ENCODE measurements around the gene HAPLN1.

HAPLN1 gene

GRCh38 chr5:83645936-83646335 lies 74.7 kb downstream of the HAPLN1 start:
- H3K4me3 Mint-ChIP-seq, result no peak overlapping the region

GRCh38 chr5:83644301-83644700 lies 76.4 kb downstream of the HAPLN1 start:
- Mint-ChIP-seq H3K9me3 (no peaks in the 10 kb centered on the region), H3K4me1 (no peaks in the 10 kb centered on the region), H3K27ac (no peak overlapping the region), H3K4me3 (no peak overlapping the region), H3K36me3 (ENCODE audit: low read depth) (no peaks in the 10 kb centered on the region), H3K27me3 (ENCODE audit: low read depth, poor library complexity) (no peaks in the 10 kb centered on the region)
- TF ChIP-seq CTCF (IDR thresholded peaks at IDR 0.05), result no peak
- DNase-seq, result no peak

More at GRCh38 chr5:83645936-83646335, 74.7 kb downstream of the HAPLN1 start:
- no peaks in the 10 kb centered on the region for H3K27me3 Mint-ChIP-seq (ENCODE audit: low read depth, poor library complexity)
- H3K36me3 Mint-ChIP-seq (ENCODE audit: low read depth), result peaks cover 5% of the 10 kb centered on the region
- no peaks in the 10 kb centered on the region for H3K4me1 Mint-ChIP-seq
- TF ChIP-seq CTCF (IDR thresholded peaks at IDR 0.05), result no peak
- no peak overlapping the region for H3K27ac Mint-ChIP-seq
- DNase-seq, result no peak
- H3K9me3 Mint-ChIP-seq, result no peaks in the 10 kb centered on the region

- Mint-ChIP-seq H3K4me3 (no peak overlapping the region), H3K9me3 (no peaks in the 10 kb centered on the region), H3K27ac (no peak overlapping the region), H3K27me3 (ENCODE audit: low read depth, poor library complexity) (no peaks in the 10 kb centered on the region), H3K4me1 (no peaks in the 10 kb centered on the region), H3K36me3 (ENCODE audit: low read depth) (no peaks in the 10 kb centered on the region)
- TF ChIP-seq CTCF (IDR thresholded peaks at IDR 0.05), result no peak
- DNase-seq, result no peak
These were observed 78.7 kb downstream of the HAPLN1 start for GRCh38 chr5:83641946-83642345.

- DNase-seq, result no peak
- no peaks in the 10 kb centered on the region for H3K9me3 Mint-ChIP-seq
- H3K4me1 Mint-ChIP-seq, result no peaks in the 10 kb centered on the region
- no peak overlapping the region for H3K27ac Mint-ChIP-seq
- no peaks in the 10 kb centered on the region for H3K27me3 Mint-ChIP-seq (ENCODE audit: low read depth, poor library complexity)
- no peaks in the 10 kb centered on the region for H3K36me3 Mint-ChIP-seq (ENCODE audit: low read depth)
- no peak for TF ChIP-seq CTCF (IDR thresholded peaks at IDR 0.05)
- no peak overlapping the region for H3K4me3 Mint-ChIP-seq
These were observed 80.7 kb downstream of the HAPLN1 start for GRCh38 chr5:83639911-83640310.

- Mint-ChIP-seq H3K36me3 (ENCODE audit: low read depth) (no peaks in the 10 kb centered on the region), H3K4me1 (peaks cover 7% of the 10 kb centered on the region), H3K27ac (no peak overlapping the region), H3K4me3 (no peak overlapping the region), H3K27me3 (ENCODE audit: low read depth, poor library complexity) (no peaks in the 10 kb centered on the region), H3K9me3 (no peaks in the 10 kb centered on the region)
- no peak for DNase-seq
- no peak for TF ChIP-seq CTCF (IDR thresholded peaks at IDR 0.05)
These were observed 84.5 kb downstream of the HAPLN1 start for GRCh38 chr5:83636156-83636555.

GRCh38 chr5:83633285-83633684 lies 87.4 kb downstream of the HAPLN1 start:
- no peak for DNase-seq
- Mint-ChIP-seq H3K9me3 (no peaks in the 10 kb centered on the region), H3K36me3 (ENCODE audit: low read depth) (no peaks in the 10 kb centered on the region), H3K27ac (peak overlapping the region; percentile 14), H3K27me3 (ENCODE audit: low read depth, poor library complexity) (no peaks in the 10 kb centered on the region), H3K4me1 (peaks cover 7% of the 10 kb centered on the region), H3K4me3 (no peak overlapping the region)
- TF ChIP-seq CTCF (IDR thresholded peaks at IDR 0.05), result no peak
